Activated naive CD8-positive, alpha-beta T cell treated with anti-CD3 and anti-CD28 coated beads, Interleukin-2, amount 10 ng/mL, durations not matched to agents 7 days and 5 days (primary cell): ENCODE data around the gene SSU72. TPM values are rescaled to one million over a fixed set of nuclear protein-coding genes. Genes with fewer than 3 reads are reported as not detected.

Experiments
- ATAC-seq: fragments of 150-1000 bp; cut with Tn5 transposase; one replicate; pipeline ENCODE4 v1.10.0; 2021; ENCODE audit warnings: low read depth, moderate library complexity
- POLR2A ChIA-PET: fragments of 350-600 bp; sonication (Branson Sonifier 250); formaldehyde crosslinking; loops from one replicate; lab custom pipeline; 2021; ENCODE audit warnings: antibody characterized with exemption; lab: Charles Lee
- DNase-seq: peaks from one replicate; pipeline ENCODE4 v3.0.0; 2021
- H3K27ac Mint-ChIP-seq: one replicate; pipeline ENCODE4 v1.8.0; 2022; ENCODE audit warnings: mild to moderate bottlenecking, mixed read lengths
- H3K27me3 Mint-ChIP-seq: one replicate; pipeline ENCODE4 v1.8.0; 2022; ENCODE audit warnings: mild to moderate bottlenecking, moderate library complexity, mixed read lengths
- H3K36me3 Mint-ChIP-seq: one replicate; pipeline ENCODE4 v1.8.0; 2021; ENCODE audit warnings: mild to moderate bottlenecking, mixed read lengths
- H3K4me1 Mint-ChIP-seq: one replicate; pipeline ENCODE4 v1.8.0; 2021; ENCODE audit warnings: mixed read lengths
- H3K4me3 Mint-ChIP-seq: one replicate; pipeline ENCODE4 v1.8.0; 2022; ENCODE audit warnings: mild to moderate bottlenecking, moderate library complexity, mixed read lengths
- H3K9me3 Mint-ChIP-seq: one replicate; pipeline ENCODE4 v1.8.0; 2021; ENCODE audit warnings: mixed read lengths
- total RNA-seq, 2 experiments: library from RNA; stranded (reverse); gene quantifications; one replicate each; pipeline ENCODE4 v1.2.3, GENCODE V29; 2021

Gene SSU72
- total RNA-seq, 2 experiments from 2014 or later: 118 TPM

GRCh38 chr1:1616838-1617237, 42.2 kb upstream of the SSU72 start:
- Mint-ChIP-seq H3K4me1 (peaks cover 17% of the 10 kb centered on the region), H3K9me3 (no peaks in the 10 kb centered on the region), H3K27me3 (no peaks in the 10 kb centered on the region), H3K4me3 (peak overlapping the region; percentile 84), H3K36me3 (peaks cover 5% of the 10 kb centered on the region), H3K27ac (no peak overlapping the region)
- POLR2A ChIA-PET: interaction anchor here (5.0 kb wide), 1 partner anchor 13 kb away, joined by 76 read pairs; the partner anchor contains the start of gene MMP23B
- no peak for DNase-seq
- ATAC-seq: no peak

- POLR2A ChIA-PET: interaction anchor here (0.6 to 5.0 kb wide), 10 partner anchors 8 to 241 kb away, joined by 3 to 76 read pairs (median 9); partner anchors contain the start of genes AURKAIP1, MMP23B, MRPL20 and SSU72
- H3K4me3 Mint-ChIP-seq: peak overlapping the region; percentile 84
- peaks cover 18% of the 10 kb centered on the region for H3K4me1 Mint-ChIP-seq
- peak overlapping the region; percentile 72 for H3K27ac Mint-ChIP-seq
- ATAC-seq (peak; percentile 11), DNase-seq (no peak)
- no peaks in the 10 kb centered on the region for H3K27me3 Mint-ChIP-seq
- peaks cover 5% of the 10 kb centered on the region for H3K36me3 Mint-ChIP-seq
- H3K9me3 Mint-ChIP-seq: no peaks in the 10 kb centered on the region
Measured at GRCh38 chr1:1616045-1616790, 41.6 kb upstream of the SSU72 start.

GRCh38 chr1:1615256-1616044, 40.8 kb upstream of the SSU72 start, which contains the start of gene MIB2:
TSS of gene MIB2 (plus strand) at chr1:1615500. CDS start at chr1:1623453, 7,953 bp downstream.
- no peaks in the 10 kb centered on the region for H3K27me3 Mint-ChIP-seq
- peak; percentile 86 for ATAC-seq
- DNase-seq: peak; percentile 100
- no peaks in the 10 kb centered on the region for H3K9me3 Mint-ChIP-seq
- POLR2A ChIA-PET: interaction anchor here (0.6 to 5.0 kb wide), 11 partner anchors 9 to 240 kb away, joined by 3 to 76 read pairs (median 8); partner anchors contain the start of genes AURKAIP1, CCNL2, MMP23B and MRPL20
- H3K27ac Mint-ChIP-seq: peak within 1 kb of the TSS; percentile 90
- peaks cover 5% of the 10 kb centered on the region for H3K36me3 Mint-ChIP-seq
- H3K4me3 Mint-ChIP-seq: peak within 1 kb of the TSS; percentile 89
- peaks cover 19% of the 10 kb centered on the region for H3K4me1 Mint-ChIP-seq

- Mint-ChIP-seq H3K36me3 (peaks cover 5% of the 10 kb centered on the region), H3K9me3 (no peaks in the 10 kb centered on the region), H3K4me1 (peaks cover 19% of the 10 kb centered on the region), H3K27me3 (no peaks in the 10 kb centered on the region), H3K27ac (peak overlapping the region; percentile 90), H3K4me3 (peak overlapping the region; percentile 89)
- ATAC-seq: no peak
- POLR2A ChIA-PET: interaction anchor here (1.3 to 5.0 kb wide), 10 partner anchors 8 to 240 kb away, joined by 3 to 76 read pairs (median 9); partner anchors contain the start of genes AURKAIP1, CCNL2, MMP23B and SSU72
- no peak for DNase-seq
Measured at GRCh38 chr1:1614954-1615255, 40.2 kb upstream of the SSU72 start.

- ATAC-seq (no peak), DNase-seq (peak; percentile 57)
- H3K4me3 Mint-ChIP-seq: peak overlapping the region; percentile 89
- H3K4me1 Mint-ChIP-seq: peaks cover 19% of the 10 kb centered on the region
- POLR2A ChIA-PET: interaction anchor here (1.3 to 5.0 kb wide), 11 partner anchors 8 to 239 kb away, joined by 3 to 76 read pairs (median 8); partner anchors contain the start of genes AURKAIP1, CCNL2, MMP23B and SSU72
- no peaks in the 10 kb centered on the region for H3K27me3 Mint-ChIP-seq
- no peaks in the 10 kb centered on the region for H3K9me3 Mint-ChIP-seq
- H3K27ac Mint-ChIP-seq: peak overlapping the region; percentile 90
- peaks cover 5% of the 10 kb centered on the region for H3K36me3 Mint-ChIP-seq
Measured at GRCh38 chr1:1614204-1614953, 39.7 kb upstream of the SSU72 start.

- Mint-ChIP-seq H3K36me3 (peaks cover 5% of the 10 kb centered on the region), H3K4me1 (peaks cover 19% of the 10 kb centered on the region), H3K4me3 (peak overlapping the region; percentile 89), H3K27ac (peak overlapping the region; percentile 90), H3K27me3 (no peaks in the 10 kb centered on the region), H3K9me3 (no peaks in the 10 kb centered on the region)
- DNase-seq (no peak), ATAC-seq (no peak)
- POLR2A ChIA-PET: interaction anchor here (1.3 to 5.0 kb wide), 9 partner anchors 9 to 238 kb away, joined by 3 to 76 read pairs (median 8); partner anchors contain the start of genes AURKAIP1, CCNL2, MMP23B and SSU72
Measured at GRCh38 chr1:1613509-1614082, 38.9 kb upstream of the SSU72 start.

GRCh38 chr1:1612104-1612400, 37.4 kb upstream of the SSU72 start:
- H3K4me1 Mint-ChIP-seq: peaks cover 21% of the 10 kb centered on the region
- DNase-seq (no peak), ATAC-seq (no peak)
- no peaks in the 10 kb centered on the region for H3K27me3 Mint-ChIP-seq
- no peaks in the 10 kb centered on the region for H3K9me3 Mint-ChIP-seq
- H3K4me3 Mint-ChIP-seq: no peak overlapping the region
- H3K27ac Mint-ChIP-seq: no peak overlapping the region
- peaks cover 5% of the 10 kb centered on the region for H3K36me3 Mint-ChIP-seq
- POLR2A ChIA-PET: no interaction called here

GRCh38 chr1:1610796-1611195, 36.1 kb upstream of the SSU72 start:
- Mint-ChIP-seq H3K27me3 (no peaks in the 10 kb centered on the region), H3K4me3 (no peak overlapping the region), H3K9me3 (no peaks in the 10 kb centered on the region), H3K4me1 (peaks cover 21% of the 10 kb centered on the region), H3K36me3 (peaks cover 5% of the 10 kb centered on the region), H3K27ac (no peak overlapping the region)
- ATAC-seq: no peak
- DNase-seq: no peak
- POLR2A ChIA-PET: no interaction called here

- Mint-ChIP-seq H3K27ac (no peak overlapping the region), H3K4me3 (no peak overlapping the region), H3K4me1 (peaks cover 20% of the 10 kb centered on the region), H3K27me3 (no peaks in the 10 kb centered on the region), H3K9me3 (no peaks in the 10 kb centered on the region), H3K36me3 (peaks cover 5% of the 10 kb centered on the region)
- DNase-seq (no peak), ATAC-seq (no peak)
- POLR2A ChIA-PET: no interaction called here
Measured at GRCh38 chr1:1609822-1610485, 35.3 kb upstream of the SSU72 start.

- POLR2A ChIA-PET: interaction anchor here (1.1 to 1.3 kb wide), 3 partner anchors 9 to 45 kb away, joined by 3 to 7 read pairs (median 3); partner anchors contain the start of gene MIB2
- ATAC-seq (no peak), DNase-seq (no peak)
- no peaks in the 10 kb centered on the region for H3K36me3 Mint-ChIP-seq
- H3K27me3 Mint-ChIP-seq: no peaks in the 10 kb centered on the region
- H3K9me3 Mint-ChIP-seq: no peaks in the 10 kb centered on the region
- H3K27ac Mint-ChIP-seq: no peak overlapping the region
- H3K4me3 Mint-ChIP-seq: no peak overlapping the region
- peaks cover 10% of the 10 kb centered on the region for H3K4me1 Mint-ChIP-seq
Measured at GRCh38 chr1:1606232-1606631, 31.6 kb upstream of the SSU72 start.

- Mint-ChIP-seq H3K9me3 (no peaks in the 10 kb centered on the region), H3K4me3 (no peak overlapping the region), H3K27me3 (peaks cover 2% of the 10 kb centered on the region), H3K36me3 (no peaks in the 10 kb centered on the region), H3K27ac (no peak overlapping the region), H3K4me1 (peaks cover 8% of the 10 kb centered on the region)
- POLR2A ChIA-PET: interaction anchor here (1.1 kb wide), 1 partner anchor 9 kb away, joined by 10 read pairs; the partner anchor contains the start of gene MIB2
- DNase-seq: no peak
- ATAC-seq: no peak
Measured at GRCh38 chr1:1605724-1606123, 31.1 kb upstream of the SSU72 start.

GRCh38 chr1:1605034-1605591, 30.4 kb upstream of the SSU72 start:
- H3K27ac Mint-ChIP-seq: peak overlapping the region; percentile 32
- peaks cover 8% of the 10 kb centered on the region for H3K4me1 Mint-ChIP-seq
- no peaks in the 10 kb centered on the region for H3K9me3 Mint-ChIP-seq
- peaks cover 3% of the 10 kb centered on the region for H3K27me3 Mint-ChIP-seq
- no peak overlapping the region for H3K4me3 Mint-ChIP-seq
- POLR2A ChIA-PET: interaction anchor here (1.1 kb wide), 1 partner anchor 10 kb away, joined by 10 read pairs; the partner anchor contains the start of gene MIB2
- ATAC-seq (no peak), DNase-seq (no peak)
- no peaks in the 10 kb centered on the region for H3K36me3 Mint-ChIP-seq
